ENCODE results near the gene YDJC.

DNA sequence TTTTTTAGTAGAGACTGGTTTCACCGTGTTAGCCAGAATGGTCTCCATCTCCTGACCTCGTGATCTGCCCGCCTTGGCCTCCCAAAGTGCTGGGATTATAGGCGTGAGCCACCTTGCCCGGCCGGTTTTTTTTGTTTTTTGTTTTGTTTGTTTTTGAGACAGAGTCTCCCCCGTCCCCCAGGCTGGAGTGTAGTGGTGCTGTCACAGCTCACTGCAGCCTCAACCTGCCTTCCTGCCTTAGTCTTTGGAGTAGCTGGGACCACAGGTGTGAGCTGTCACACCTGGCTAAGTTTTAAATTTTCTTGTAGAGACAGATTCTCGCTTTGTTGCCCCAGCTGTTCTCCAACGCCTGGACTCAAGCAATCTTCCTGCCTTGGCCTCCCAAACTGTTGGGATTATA, 39.2 kb upstream of the YDJC start:
- TF ChIP-seq, protein P1, sequence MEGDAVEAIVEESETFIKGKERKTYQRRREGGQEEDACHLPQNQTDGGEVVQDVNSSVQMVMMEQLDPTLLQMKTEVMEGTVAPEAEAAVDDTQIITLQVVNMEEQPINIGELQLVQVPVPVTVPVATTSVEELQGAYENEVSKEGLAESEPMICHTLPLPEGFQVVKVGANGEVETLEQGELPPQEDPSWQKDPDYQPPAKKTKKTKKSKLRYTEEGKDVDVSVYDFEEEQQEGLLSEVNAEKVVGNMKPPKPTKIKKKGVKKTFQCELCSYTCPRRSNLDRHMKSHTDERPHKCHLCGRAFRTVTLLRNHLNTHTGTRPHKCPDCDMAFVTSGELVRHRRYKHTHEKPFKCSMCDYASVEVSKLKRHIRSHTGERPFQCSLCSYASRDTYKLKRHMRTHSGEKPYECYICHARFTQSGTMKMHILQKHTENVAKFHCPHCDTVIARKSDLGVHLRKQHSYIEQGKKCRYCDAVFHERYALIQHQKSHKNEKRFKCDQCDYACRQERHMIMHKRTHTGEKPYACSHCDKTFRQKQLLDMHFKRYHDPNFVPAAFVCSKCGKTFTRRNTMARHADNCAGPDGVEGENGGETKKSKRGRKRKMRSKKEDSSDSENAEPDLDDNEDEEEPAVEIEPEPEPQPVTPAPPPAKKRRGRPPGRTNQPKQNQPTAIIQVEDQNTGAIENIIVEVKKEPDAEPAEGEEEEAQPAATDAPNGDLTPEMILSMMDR (IDR thresholded peaks at IDR 0.05; ENCODE audit: low read depth, low read length), result no peak
- no peak for TF ChIP-seq EZH2phosphoT487 (IDR thresholded peaks at IDR 0.05; ENCODE audit: low read depth)

Data from OCI-LY3 (cell line).